Panc1 (cell line): ENCODE results near the gene BPIFA1. TPM values are rescaled to one million over a fixed set of nuclear protein-coding genes. Genes with fewer than 3 reads are reported as not detected.

ENCODE experiments used
- ATAC-seq: fragments of 200-7000 bp; cut with Tn5 transposase; 2 replicates; pipeline ENCODE4 v1.9.1; 2020; ENCODE audit warnings: mild to moderate bottlenecking, moderate library complexity
- BruUV-seq: library from RNA; stranded (reverse); fragments of 400-500 nt; replicated peaks from 2 replicates; lab custom pipeline; 2021; lab: Mats Ljungman, UMichigan
- CTCF ChIA-PET: fragments of 300-600 bp; sonication (Branson Sonifier 250); formaldehyde crosslinking; loops from one replicate; lab custom pipeline; 2022; ENCODE audit warnings: antibody characterized with exemption; lab: Charles Lee
- POLR2A ChIA-PET: fragments of 300-600 bp; sonication (Branson Sonifier 250); formaldehyde crosslinking; loops from one replicate; lab custom pipeline; 2022; ENCODE audit warnings: antibody characterized with exemption; lab: Charles Lee
- DNase-seq: peaks from one replicate; pipeline ENCODE4 v3.0.0-alpha.2; 2010; ENCODE audit warnings: low read depth, low spot score
- H3K27ac ChIP-seq: 2 replicates; pipeline ENCODE4 v1.5.1; 2011; ENCODE audit warnings: mild to moderate bottlenecking, low read length, inconsistent platforms
- H3K27me3 ChIP-seq: fragments of 200-500 bp; sonication (Bioruptor generic); 2 replicates; pipeline ENCODE4 v1.6.0; 2014; ENCODE audit warnings: low read length, inconsistent platforms; ENCODE audit not compliant: control insufficient read depth, insufficient read depth
- H3K36me3 ChIP-seq: fragments of 200-500 bp; sonication (Bioruptor generic); 2 replicates; pipeline ENCODE4 v1.5.1; 2014; ENCODE audit warnings: inconsistent platforms, mild to moderate bottlenecking, low read length, moderate library complexity; ENCODE audit not compliant: control insufficient read depth, insufficient read depth
- H3K4me1 ChIP-seq: 2 replicates; pipeline ENCODE4 v1.5.1; 2011; ENCODE audit warnings: inconsistent platforms, mild to moderate bottlenecking, low read length, moderate library complexity; ENCODE audit not compliant: control insufficient read depth, insufficient read depth
- H3K4me3 ChIP-seq, 2 experiments: 2 replicates each; pipeline ENCODE4 v1.5.1; 2011 to 2012; ENCODE audit warnings: low read depth in 2 of 2, low read length in 2 of 2, mild to moderate bottlenecking in 2 of 2, inconsistent platforms in 1 of 2, moderate library complexity in 1 of 2
- H3K9me3 ChIP-seq: fragments of 200-500 bp; sonication (Bioruptor generic); 2 replicates; pipeline ENCODE4 v1.5.1; 2014; ENCODE audit warnings: low read depth, mild to moderate bottlenecking, inconsistent platforms, low read length, moderate library complexity; ENCODE audit not compliant: control insufficient read depth, insufficient read depth
- CTCF ChIP-seq: fragments of 450-650 bp; IDR thresholded peaks from 2 replicates; pipeline ENCODE4 v1.5.1; 2017; ENCODE audit warnings: mild to moderate bottlenecking
- POLR2AphosphoS5 ChIP-seq: IDR thresholded peaks from 2 replicates; pipeline ENCODE4 v1.6.1; 2012; ENCODE audit warnings: mild to moderate bottlenecking, low read depth, low read length, moderate library complexity
- REST ChIP-seq, 2 experiments: IDR thresholded peaks; 2 replicates each; pipeline ENCODE4 v1.6.1; 2011 to 2012; ENCODE audit warnings: low read depth in 2 of 2, control low read depth in 1 of 2, low read length in 1 of 2, mild to moderate bottlenecking in 1 of 2, moderate library complexity in 1 of 2; ENCODE audit not compliant: insufficient read depth in 1 of 2
- SIN3A ChIP-seq: IDR thresholded peaks from 2 replicates; pipeline ENCODE4 v1.6.1; 2012; ENCODE audit warnings: low read depth, mild to moderate bottlenecking, low read length, moderate library complexity, borderline replicate concordance; ENCODE audit not compliant: insufficient read depth
- TCF7L2 ChIP-seq: IDR thresholded peaks from 2 replicates; pipeline ENCODE4 v1.6.1; 2011; ENCODE audit warnings: mild to moderate bottlenecking, low read depth, low read length, inconsistent platforms
- in situ Hi-C: cut with HindIII; loops from 2 replicates; pipeline ENCODE4 v1.10.0; 2016; ENCODE audit warnings: low sequenced_read_pairs, low pct_unique_long_range_greater_than_20kb
- intact Hi-C: fragments of 100-400 bp; cut with micrococcal nuclease; formaldehyde crosslinking; loops from one replicate; pipeline ENCODE4 v1.10.0; 2022; ENCODE audit not compliant: unreplicated experiment
- total RNA-seq: library from RNA; stranded (reverse); gene quantifications from one replicate; pipeline ENCODE4 v1.2.1, GENCODE V29; 2021; ENCODE audit not compliant: unreplicated experiment

BPIFA1 gene
- total RNA-seq, 1 experiment from 2014 or later = not detected

GRCh38 chr20:33280775-33281174 lies 45.0 kb downstream of the BPIFA1 start:
- POLR2A ChIA-PET = interaction anchor here (0.6 kb wide), 1 partner anchor 186 kb away, joined by 11 read pairs; no protein-coding TSS in a partner anchor
- no peak overlapping the region for H3K27ac ChIP-seq
- no peak for TF ChIP-seq REST (IDR thresholded peaks at IDR 0.05; ENCODE audit: insufficient read depth in 1 of 2, low read depth in 2 of 2, low read length in 1 of 2)
- no peak for TF ChIP-seq TCF7L2
- no peak for TF ChIP-seq SIN3A
- no peak for TF ChIP-seq POLR2AphosphoS5
- TF ChIP-seq CTCF = no peak
- intact Hi-C loops = no loop called here
- H3K4me3 ChIP-seq = no peak overlapping the region
- no peaks in the 10 kb centered on the region for H3K9me3 ChIP-seq
- no TSS peak for BruUV-seq
- H3K4me1 ChIP-seq = no peaks in the 10 kb centered on the region
- DNase-seq = no peak
- no peaks in the 10 kb centered on the region for H3K36me3 ChIP-seq
- ATAC-seq = no peak
- CTCF ChIA-PET = interaction anchor here (0.6 kb wide), 1 partner anchor 65 kb away, joined by 10 read pairs; no protein-coding TSS in a partner anchor
- in situ Hi-C loops = no loop called here
- no peaks in the 10 kb centered on the region for H3K27me3 ChIP-seq

- in situ Hi-C loops = no loop called here
- no peak for TF ChIP-seq TCF7L2
- TF ChIP-seq REST (IDR thresholded peaks at IDR 0.05; ENCODE audit: insufficient read depth in 1 of 2, low read depth in 2 of 2, low read length in 1 of 2) = no peak
- TF ChIP-seq SIN3A = no peak
- TF ChIP-seq CTCF = no peak
- no peak for TF ChIP-seq POLR2AphosphoS5
- Histone ChIP-seq H3K27me3 (no peaks in the 10 kb centered on the region), H3K9me3 (no peaks in the 10 kb centered on the region), H3K4me1 (no peaks in the 10 kb centered on the region), H3K36me3 (no peaks in the 10 kb centered on the region), H3K27ac (no peak overlapping the region), H3K4me3 (no peak overlapping the region)
- intact Hi-C loops = no loop called here
- CTCF ChIA-PET = no interaction called here
- POLR2A ChIA-PET = no interaction called here
- ATAC-seq (no peak), DNase-seq (no peak)
- no TSS peak for BruUV-seq
These were observed 45.9 kb downstream of the BPIFA1 start for GRCh38 chr20:33281550-33282146.
